Mesendoderm (in vitro differentiated cells): ENCODE results near the gene LRRC74B.

Source experiments
- DNase-seq: peaks from one replicate; pipeline ENCODE4 v3.0.0; 2013
- H2AK5ac ChIP-seq: 2 replicates; pipeline ENCODE4 v1.6.1; 2013; ENCODE audit warnings: low read length, inconsistent platforms
- H2BK120ac ChIP-seq: 2 replicates; pipeline ENCODE4 v1.6.1; 2013; ENCODE audit warnings: low read depth, mild to moderate bottlenecking, low read length, moderate library complexity, mixed read lengths
- H2BK15ac ChIP-seq: replicated peaks from 2 replicates; pipeline ENCODE4 v1.6.1; 2013; ENCODE audit warnings: low read depth, mild to moderate bottlenecking, moderate library complexity
- H2BK5ac ChIP-seq: 2 replicates; pipeline ENCODE4 v1.6.1; 2013; ENCODE audit warnings: low read length, inconsistent platforms
- H3K18ac ChIP-seq: 2 replicates; pipeline ENCODE4 v1.6.1; 2013; ENCODE audit warnings: mild to moderate bottlenecking, low read length, mixed read lengths
- H3K23ac ChIP-seq: one replicate; pipeline ENCODE4 v1.6.1; 2013; ENCODE audit warnings: low read length
- H3K27ac ChIP-seq: 2 replicates; pipeline ENCODE4 v1.5.1; 2013; ENCODE audit warnings: low read depth, mild to moderate bottlenecking, inconsistent platforms, low read length, moderate library complexity
- H3K27me3 ChIP-seq: 2 replicates; pipeline ENCODE4 v1.6.1; 2013; ENCODE audit warnings: low read length, control low read depth, mild to moderate bottlenecking, inconsistent platforms; ENCODE audit not compliant: insufficient read depth, poor library complexity
- H3K36me3 ChIP-seq: 2 replicates; pipeline ENCODE4 v1.6.1; 2013; ENCODE audit warnings: low read length, inconsistent platforms; ENCODE audit not compliant: control insufficient read depth, insufficient read depth
- H3K4ac ChIP-seq: one replicate; pipeline ENCODE4 v1.6.1; 2013; ENCODE audit warnings: low read depth, mild to moderate bottlenecking, low read length, moderate library complexity
- H3K4me1 ChIP-seq: 2 replicates; pipeline ENCODE4 v1.6.1; 2013; ENCODE audit warnings: low read depth, low read length, inconsistent platforms; ENCODE audit not compliant: control insufficient read depth
- H3K4me2 ChIP-seq: 2 replicates; pipeline ENCODE4 v1.6.1; 2013; ENCODE audit warnings: low read length
- H3K4me3 ChIP-seq: 2 replicates; pipeline ENCODE4 v1.5.1; 2013; ENCODE audit warnings: mild to moderate bottlenecking, low read length
- H3K56ac ChIP-seq: one replicate; pipeline ENCODE4 v1.6.1; 2013; ENCODE audit warnings: low read length
- H3K79me1 ChIP-seq: 2 replicates; pipeline ENCODE4 v1.6.1; 2013; ENCODE audit warnings: low read length, inconsistent platforms
- H3K79me2 ChIP-seq: 2 replicates; pipeline ENCODE4 v1.6.1; 2013; ENCODE audit warnings: mild to moderate bottlenecking, low read length; ENCODE audit not compliant: control insufficient read depth, insufficient read depth
- H3K9ac ChIP-seq: 2 replicates; pipeline ENCODE4 v1.6.1; 2013; ENCODE audit warnings: low read length, inconsistent platforms
- H4K5ac ChIP-seq: one replicate; pipeline ENCODE4 v1.6.1; 2013; ENCODE audit warnings: low read length
- H4K8ac ChIP-seq: one replicate; pipeline ENCODE4 v1.6.1; 2013; ENCODE audit warnings: low read depth, mild to moderate bottlenecking, control low read depth, low read length, moderate library complexity
- WGBS: extraction: QIAGEN DNeasy Blood & Tissue Kit; methylation state at CpG from one replicate; pipeline ENCODE4 v1.1.7; 2013; ENCODE audit warnings: low lambda C conversion rate, missing lambda C conversion rate; ENCODE audit not compliant: insufficient coverage; ENCODE audit errors: extremely low coverage; 5-methylcytosine and 5-hydroxymethylcytosine counted together

Gene LRRC74B

DNA sequence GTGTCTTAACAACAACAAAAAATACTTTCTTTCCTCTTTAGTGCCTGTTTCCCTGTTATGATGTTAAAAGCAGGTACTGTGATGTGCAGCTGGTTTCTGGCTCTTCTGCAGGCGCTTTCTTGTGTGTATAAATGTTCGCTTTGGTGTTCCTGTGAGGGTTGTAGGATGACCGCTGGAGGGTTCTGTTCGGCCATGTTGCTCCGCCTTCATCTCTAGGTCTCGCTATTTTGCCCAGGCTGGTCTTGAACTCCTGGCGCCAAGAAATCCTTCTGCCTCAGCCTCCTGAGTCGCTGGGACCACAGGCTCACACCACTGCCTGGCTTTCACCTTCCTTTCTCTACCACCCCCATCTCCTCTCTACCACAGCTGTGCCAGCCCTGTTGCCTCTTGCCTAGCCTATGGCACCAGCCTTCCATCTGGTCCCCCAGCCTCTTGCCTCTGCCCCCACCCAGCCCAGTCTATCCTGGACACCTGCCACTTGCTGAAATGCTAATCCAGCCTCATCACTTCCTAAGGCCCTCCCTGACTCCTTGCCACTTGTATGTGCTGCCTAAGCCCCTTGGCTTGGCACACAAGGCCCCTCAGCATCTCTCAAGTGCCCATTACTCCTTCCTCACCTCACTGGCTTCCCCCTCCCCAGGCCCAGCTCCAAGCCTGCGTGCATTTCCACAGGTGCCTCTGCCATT is 5.5 kb downstream of the LRRC74B start:
- H3K36me3 ChIP-seq = no peaks in the 10 kb centered on the region
- H4K8ac ChIP-seq = no peak overlapping the region
- no peak overlapping the region for H2BK5ac ChIP-seq
- no peaks in the 10 kb centered on the region for H3K79me1 ChIP-seq
- no peak overlapping the region for H3K18ac ChIP-seq
- no peaks in the 10 kb centered on the region for H3K27me3 ChIP-seq
- no peak overlapping the region for H2BK120ac ChIP-seq
- H3K9ac ChIP-seq = no peak overlapping the region
- no peak overlapping the region for H3K4me2 ChIP-seq
- WGBS = no CpG with 5 or more reads among the region's 9 CpGs
- no peak overlapping the region for H3K4ac ChIP-seq
- no peaks in the 10 kb centered on the region for H3K79me2 ChIP-seq
- H3K56ac ChIP-seq = no peak overlapping the region
- no peak overlapping the region for H2BK15ac ChIP-seq
- H3K27ac ChIP-seq = no peak overlapping the region
- H2AK5ac ChIP-seq = no peak overlapping the region
- H3K4me1 ChIP-seq = peaks cover 6% of the 10 kb centered on the region
- H3K4me3 ChIP-seq = no peak overlapping the region
- DNase-seq = no peak
- H3K23ac ChIP-seq = no peak overlapping the region
- no peak overlapping the region for H4K5ac ChIP-seq

DNA sequence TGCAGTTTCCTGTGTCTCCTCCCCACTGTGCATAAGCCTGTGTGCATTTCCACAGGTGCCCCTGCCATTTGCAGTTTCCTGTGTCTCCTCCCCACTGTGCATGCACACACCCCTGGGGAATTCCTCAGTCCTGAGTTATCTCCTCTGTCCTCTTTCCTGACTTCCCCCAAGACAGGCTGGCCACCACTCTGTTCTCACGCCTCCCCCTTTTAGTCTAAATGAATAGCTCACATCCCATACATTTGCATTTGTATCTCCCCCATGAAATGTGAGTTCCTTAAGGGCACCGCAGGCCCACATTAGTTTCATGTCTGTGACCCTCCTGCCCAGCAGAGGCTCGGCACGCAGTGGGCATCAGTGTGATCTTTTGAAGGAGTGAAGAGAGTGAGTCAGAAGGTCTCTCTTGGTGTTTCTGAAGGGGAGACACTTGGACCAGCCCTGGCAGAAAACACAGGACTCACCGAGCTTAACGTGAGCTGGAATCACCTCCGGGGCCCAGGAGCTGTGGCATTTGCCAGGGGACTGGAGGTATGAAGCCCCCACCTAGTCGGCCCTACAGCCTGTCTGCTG is 6.2 kb downstream of the LRRC74B start:
- no peak overlapping the region for H2BK120ac ChIP-seq
- no peak overlapping the region for H2BK5ac ChIP-seq
- H3K23ac ChIP-seq = no peak overlapping the region
- no peak overlapping the region for H4K5ac ChIP-seq
- no peak overlapping the region for H4K8ac ChIP-seq
- no peak overlapping the region for H3K4ac ChIP-seq
- no peaks in the 10 kb centered on the region for H3K79me1 ChIP-seq
- H3K36me3 ChIP-seq = no peaks in the 10 kb centered on the region
- no peak overlapping the region for H3K56ac ChIP-seq
- H3K27ac ChIP-seq = no peak overlapping the region
- no peak overlapping the region for H3K18ac ChIP-seq
- H3K4me1 ChIP-seq = peaks cover 6% of the 10 kb centered on the region
- no peak overlapping the region for H3K9ac ChIP-seq
- WGBS = no CpG with 5 or more reads among the region's 8 CpGs
- DNase-seq = no peak
- H3K4me3 ChIP-seq = no peak overlapping the region
- H3K27me3 ChIP-seq = no peaks in the 10 kb centered on the region
- no peaks in the 10 kb centered on the region for H3K79me2 ChIP-seq
- no peak overlapping the region for H2BK15ac ChIP-seq
- no peak overlapping the region for H2AK5ac ChIP-seq
- no peak overlapping the region for H3K4me2 ChIP-seq

GRCh38 chr22:21052715-21053459 is 7.1 kb downstream of the LRRC74B start:
- peaks cover 6% of the 10 kb centered on the region for H3K4me1 ChIP-seq
- no peak overlapping the region for H2BK5ac ChIP-seq
- H3K4ac ChIP-seq = no peak overlapping the region
- H3K79me2 ChIP-seq = no peaks in the 10 kb centered on the region
- no peak for DNase-seq
- no peaks in the 10 kb centered on the region for H3K79me1 ChIP-seq
- H4K8ac ChIP-seq = no peak overlapping the region
- H3K27me3 ChIP-seq = no peaks in the 10 kb centered on the region
- no peak overlapping the region for H3K4me2 ChIP-seq
- no peak overlapping the region for H2BK120ac ChIP-seq
- no peak overlapping the region for H4K5ac ChIP-seq
- no peak overlapping the region for H2BK15ac ChIP-seq
- H3K36me3 ChIP-seq = no peaks in the 10 kb centered on the region
- no peak overlapping the region for H3K4me3 ChIP-seq
- no peak overlapping the region for H2AK5ac ChIP-seq
- no peak overlapping the region for H3K9ac ChIP-seq
- H3K18ac ChIP-seq = no peak overlapping the region
- H3K56ac ChIP-seq = no peak overlapping the region
- no CpG with 5 or more reads among the region's 8 CpGs for WGBS
- H3K23ac ChIP-seq = no peak overlapping the region
- H3K27ac ChIP-seq = no peak overlapping the region

DNA sequence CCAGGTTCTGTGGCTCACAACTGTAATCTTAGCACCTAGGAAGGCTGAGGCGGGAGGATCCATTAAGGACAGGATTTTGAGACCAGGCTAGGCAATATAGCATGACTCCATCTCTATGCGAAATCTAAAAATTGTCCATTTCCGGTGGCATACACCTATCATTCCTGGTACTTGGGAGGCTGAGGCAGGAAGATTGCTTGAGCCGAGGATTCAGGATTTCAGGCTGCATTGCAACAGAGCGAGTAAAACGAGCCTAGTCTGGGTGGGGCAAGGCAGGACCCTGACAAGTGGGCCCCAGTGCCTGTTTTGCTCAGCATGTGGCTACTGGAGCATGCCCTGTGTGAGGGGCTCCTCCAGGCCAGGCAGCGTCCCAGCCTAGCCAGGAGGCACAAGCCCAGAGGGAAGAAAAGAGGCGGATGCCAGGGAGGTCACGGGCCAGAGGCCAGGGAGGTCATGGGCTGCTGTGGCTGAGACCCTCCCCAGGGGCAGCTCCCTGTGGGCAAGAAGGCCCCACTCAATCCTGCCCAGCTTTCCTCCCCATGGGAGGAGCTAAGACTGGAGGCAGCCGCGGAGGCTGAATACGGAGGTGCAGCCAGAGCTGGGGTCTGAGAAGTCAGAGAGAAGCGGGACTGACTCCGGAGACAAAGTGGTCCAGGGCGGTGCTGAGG is 8.4 kb downstream of the LRRC74B start:
- H3K4me1 ChIP-seq = peaks cover 6% of the 10 kb centered on the region
- H3K4ac ChIP-seq = no peak overlapping the region
- H3K4me3 ChIP-seq = no peak overlapping the region
- no peaks in the 10 kb centered on the region for H3K36me3 ChIP-seq
- H3K27me3 ChIP-seq = no peaks in the 10 kb centered on the region
- H3K79me2 ChIP-seq = no peaks in the 10 kb centered on the region
- no peak overlapping the region for H2BK15ac ChIP-seq
- no peak overlapping the region for H4K5ac ChIP-seq
- H4K8ac ChIP-seq = no peak overlapping the region
- no peak overlapping the region for H3K9ac ChIP-seq
- H3K79me1 ChIP-seq = no peaks in the 10 kb centered on the region
- no peak overlapping the region for H2BK5ac ChIP-seq
- H3K27ac ChIP-seq = no peak overlapping the region
- DNase-seq = no peak
- H3K4me2 ChIP-seq = no peak overlapping the region
- H3K56ac ChIP-seq = no peak overlapping the region
- H2BK120ac ChIP-seq = no peak overlapping the region
- H2AK5ac ChIP-seq = no peak overlapping the region
- H3K18ac ChIP-seq = no peak overlapping the region
- H3K23ac ChIP-seq = no peak overlapping the region
- no CpG with 5 or more reads among the region's 15 CpGs for WGBS

DNA sequence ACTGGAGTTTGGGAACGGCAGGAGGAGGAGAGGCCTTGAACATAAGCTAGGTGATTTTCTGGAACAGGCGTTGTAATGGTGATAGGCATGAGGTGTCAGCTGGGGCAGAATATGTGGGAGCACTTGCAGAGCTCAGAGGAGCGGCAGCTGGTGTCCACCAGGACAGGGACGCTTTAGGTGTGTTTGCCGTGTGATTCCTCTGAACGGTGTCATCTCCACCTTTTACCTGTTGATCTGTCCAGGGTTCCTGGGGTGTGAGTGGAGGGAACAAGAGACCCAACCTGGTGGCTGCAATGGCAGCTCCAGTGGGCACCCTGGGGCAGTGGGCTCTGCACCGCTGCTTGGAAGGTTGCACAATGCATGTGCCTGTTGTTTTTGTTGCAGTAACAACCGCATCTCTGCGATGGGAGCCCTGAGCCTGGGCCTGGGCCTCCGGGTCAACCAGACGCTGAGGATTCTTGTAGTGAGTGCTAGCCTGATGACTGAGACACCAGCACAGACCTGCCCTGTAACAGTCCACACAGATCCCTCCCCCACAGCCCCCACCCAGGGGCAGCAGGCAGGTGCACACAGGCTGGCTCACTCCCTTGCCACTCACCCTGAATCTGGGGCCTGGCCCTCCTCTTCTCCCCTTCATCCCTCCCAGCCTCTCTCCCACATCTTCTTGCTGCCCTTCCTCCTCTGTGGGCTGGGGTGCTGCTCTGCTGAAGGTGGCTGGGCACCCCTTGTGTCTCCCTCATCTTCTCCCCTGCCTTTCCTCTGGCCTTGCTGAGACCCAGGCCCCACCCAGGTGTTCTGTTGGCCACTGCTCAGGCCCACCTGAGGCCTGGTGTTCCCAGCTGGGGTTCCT is 9.2 kb downstream of the LRRC74B start:
- Histone ChIP-seq H3K79me1 (no peaks in the 10 kb centered on the region), H3K4me3 (no peak overlapping the region), H2BK15ac (no peak overlapping the region), H3K79me2 (no peaks in the 10 kb centered on the region), H3K18ac (no peak overlapping the region), H3K9ac (no peak overlapping the region), H2AK5ac (no peak overlapping the region), H3K56ac (peak overlapping the region; percentile 56), H3K4me1 (peaks cover 6% of the 10 kb centered on the region), H3K4ac (no peak overlapping the region), H3K27me3 (no peaks in the 10 kb centered on the region), H4K8ac (no peak overlapping the region), H3K27ac (no peak overlapping the region), H2BK5ac (no peak overlapping the region), H3K23ac (no peak overlapping the region), H2BK120ac (no peak overlapping the region), H3K4me2 (no peak overlapping the region), H3K36me3 (no peaks in the 10 kb centered on the region), H4K5ac (no peak overlapping the region)
- no peak for DNase-seq
- whole genome bisulfite sequencing = no CpG with 5 or more reads among the region's 11 CpGs
